ENCODE measurements around the gene DESI1. TPM values are rescaled to one million over a fixed set of nuclear protein-coding genes. Genes with fewer than 3 reads are reported as not detected.

DESI1 gene
- total RNA-seq, 1 experiment from 2014 or later, result 38.2 TPM

GRCh38 chr22:41650821-41651220 lies 30.0 kb upstream of the DESI1 start:
- H3K9me3 Mint-ChIP-seq (ENCODE audit: unreplicated experiment), result no peaks in the 10 kb centered on the region
- ChIA-PET CTCF (interaction anchor here (0.6 kb wide), 1 partner anchor 197 kb away, joined by 6 read pairs; no protein-coding TSS in a partner anchor), POLR2A (interaction anchor here (0.7 kb wide), 1 partner anchor 61 kb away, joined by 12 read pairs; the partner anchor contains the start of gene PMM1)
- Histone ChIP-seq H3K4me3 (ENCODE audit: low read depth, low read length) (no peak overlapping the region), H3K27me3 (replicated peaks; ENCODE audit: control insufficient read depth, insufficient read depth, low read length) (no peaks in the 10 kb centered on the region), H3K9me3 (no peaks in the 10 kb centered on the region), H3K36me3 (ENCODE audit: control insufficient read depth, insufficient read depth, low read length) (peaks cover 5% of the 10 kb centered on the region), H3K4me1 (no peaks in the 10 kb centered on the region)
- peaks cover 98% of the 10 kb centered on the region for H3K36me3 Mint-ChIP-seq (ENCODE audit: insufficient read depth, unreplicated experiment)
- no peak overlapping the region for H3K27ac Mint-ChIP-seq (ENCODE audit: unreplicated experiment)
- no peak for TF ChIP-seq CTCF (IDR thresholded peaks at IDR 0.05; ENCODE audit: insufficient read depth in 1 of 2, low read depth in 1 of 2, low read length in 1 of 2, severe bottlenecking in 1 of 2, unreplicated experiment in 1 of 2)
- no peaks in the 10 kb centered on the region for H3K4me1 Mint-ChIP-seq (ENCODE audit: low read depth, unreplicated experiment)
- intact Hi-C loops (cut with micrococcal nuclease; ENCODE audit: unreplicated experiment), result no loop called here
- DNase-seq, result no peak
- H3K4me3 Mint-ChIP-seq (ENCODE audit: unreplicated experiment), result no peak overlapping the region
- no peaks in the 10 kb centered on the region for H3K27me3 Mint-ChIP-seq (ENCODE audit: insufficient read depth, unreplicated experiment)
- no TSS peak for BruUV-seq (replicated peaks)

DNA sequence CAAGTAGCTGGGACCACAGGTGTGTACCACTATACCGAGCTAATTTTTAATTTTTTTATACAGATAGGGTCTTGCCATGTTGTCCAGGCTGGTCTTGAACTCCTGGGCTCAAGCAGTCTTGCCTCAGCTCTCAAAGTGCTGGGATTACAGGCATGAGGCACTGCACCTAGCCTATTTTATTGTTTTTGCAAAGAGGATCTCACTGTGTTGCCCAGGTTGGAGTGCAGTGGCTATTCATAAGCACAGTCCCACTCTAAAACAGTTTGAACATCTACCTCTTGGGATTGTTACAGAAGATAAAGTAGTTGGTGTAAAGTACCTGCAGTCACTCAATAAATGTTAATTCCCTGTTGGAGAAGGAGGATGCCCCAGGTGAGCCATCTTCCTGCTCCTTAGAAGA lies 29.4 kb upstream of the DESI1 start:
- H3K27ac Mint-ChIP-seq (ENCODE audit: unreplicated experiment), result no peak overlapping the region
- Histone ChIP-seq H3K36me3 (ENCODE audit: control insufficient read depth, insufficient read depth, low read length) (peaks cover 5% of the 10 kb centered on the region), H3K4me1 (no peaks in the 10 kb centered on the region), H3K9me3 (no peaks in the 10 kb centered on the region), H3K4me3 (ENCODE audit: low read depth, low read length) (no peak overlapping the region), H3K27me3 (replicated peaks; ENCODE audit: control insufficient read depth, insufficient read depth, low read length) (no peaks in the 10 kb centered on the region)
- H3K4me1 Mint-ChIP-seq (ENCODE audit: low read depth, unreplicated experiment), result no peaks in the 10 kb centered on the region
- H3K27me3 Mint-ChIP-seq (ENCODE audit: insufficient read depth, unreplicated experiment), result no peaks in the 10 kb centered on the region
- H3K4me3 Mint-ChIP-seq (ENCODE audit: unreplicated experiment), result no peak overlapping the region
- no TSS peak for BruUV-seq (replicated peaks)
- DNase-seq, result no peak
- intact Hi-C loops (cut with micrococcal nuclease; ENCODE audit: unreplicated experiment), result no loop called here
- ChIA-PET POLR2A (no interaction called here), CTCF (no interaction called here)
- H3K9me3 Mint-ChIP-seq (ENCODE audit: unreplicated experiment), result no peaks in the 10 kb centered on the region
- no peak for TF ChIP-seq CTCF (IDR thresholded peaks at IDR 0.05; ENCODE audit: insufficient read depth in 1 of 2, low read depth in 1 of 2, low read length in 1 of 2, severe bottlenecking in 1 of 2, unreplicated experiment in 1 of 2)
- H3K36me3 Mint-ChIP-seq (ENCODE audit: insufficient read depth, unreplicated experiment), result peaks cover 98% of the 10 kb centered on the region

DNA sequence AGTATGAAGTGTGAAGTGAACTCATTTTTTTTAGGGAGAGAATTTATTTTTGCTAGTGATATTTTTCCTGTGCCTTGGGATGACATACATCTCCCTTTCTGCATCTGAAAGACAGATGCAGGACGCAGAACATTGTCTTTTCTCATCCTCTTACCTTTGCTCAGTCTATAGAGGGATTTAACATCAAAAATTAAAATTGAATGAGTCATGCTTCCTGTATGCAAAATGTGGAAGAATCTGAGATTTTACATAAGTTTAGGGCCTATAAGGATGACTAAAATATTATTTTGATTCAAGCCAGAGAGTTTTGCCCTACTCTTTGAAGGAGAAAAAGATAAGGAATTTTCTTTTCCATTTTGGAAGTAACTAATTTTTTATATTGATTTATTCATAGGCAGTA lies 27.6 kb upstream of the DESI1 start:
- no peak for TF ChIP-seq CTCF (IDR thresholded peaks at IDR 0.05; ENCODE audit: insufficient read depth in 1 of 2, low read depth in 1 of 2, low read length in 1 of 2, severe bottlenecking in 1 of 2, unreplicated experiment in 1 of 2)
- no TSS peak for BruUV-seq (replicated peaks)
- Histone ChIP-seq H3K9me3 (no peaks in the 10 kb centered on the region), H3K36me3 (ENCODE audit: control insufficient read depth, insufficient read depth, low read length) (peaks cover 4% of the 10 kb centered on the region), H3K27me3 (replicated peaks; ENCODE audit: control insufficient read depth, insufficient read depth, low read length) (no peaks in the 10 kb centered on the region), H3K4me1 (no peaks in the 10 kb centered on the region), H3K4me3 (ENCODE audit: low read depth, low read length) (no peak overlapping the region)
- DNase-seq, result no peak
- Mint-ChIP-seq H3K27me3 (ENCODE audit: insufficient read depth, unreplicated experiment) (no peaks in the 10 kb centered on the region), H3K9me3 (ENCODE audit: unreplicated experiment) (no peaks in the 10 kb centered on the region), H3K27ac (ENCODE audit: unreplicated experiment) (no peak overlapping the region), H3K4me3 (ENCODE audit: unreplicated experiment) (no peak overlapping the region), H3K4me1 (ENCODE audit: low read depth, unreplicated experiment) (no peaks in the 10 kb centered on the region), H3K36me3 (ENCODE audit: insufficient read depth, unreplicated experiment) (peaks cover 98% of the 10 kb centered on the region)
- intact Hi-C loops (cut with micrococcal nuclease; ENCODE audit: unreplicated experiment), result no loop called here
- CTCF ChIA-PET, result no interaction called here
- POLR2A ChIA-PET, result no interaction called here
